SK-N-DZ (cell line): ENCODE results near the gene NR2F2.
"Not testable (repeated sequence)": the region's sequence is repeated elsewhere in the genome, so short reads cannot be mapped to it uniquely, and the experiment has no call there.

Experiments used
- DNase-seq: peaks from one replicate; pipeline ENCODE4 v3.0.0-alpha.2; 2015; ENCODE audit warnings: low spot score

The NR2F2 gene

GRCh38 chr15:96365781-96366525 is 35.5 kb downstream of the NR2F2 start:
- no peak for DNase-seq

- DNase-seq: no peak
These were observed 36.0 kb downstream of the NR2F2 start for GRCh38 chr15:96366526-96366877.

GRCh38 chr15:96367311-96368200 is 37.1 kb downstream of the NR2F2 start:
- DNase-seq: no peak

GRCh38 chr15:96369351-96369750 is 38.9 kb downstream of the NR2F2 start:
- DNase-seq: no peak

GRCh38 chr15:96369825-96370621 is 39.5 kb downstream of the NR2F2 start:
- no peak for DNase-seq

GRCh38 chr15:96372554-96372953 is 42.1 kb downstream of the NR2F2 start:
- DNase-seq: no peak

- no peak for DNase-seq
These were observed 44.0 kb downstream of the NR2F2 start for GRCh38 chr15:96374499-96374898.

- not testable (repeated sequence) for DNase-seq
These were observed 49.1 kb downstream of the NR2F2 start for GRCh38 chr15:96379592-96379991.

- no peak for DNase-seq
These were observed 51.0 kb downstream of the NR2F2 start for GRCh38 chr15:96381463-96381862.

- no peak for DNase-seq
These were observed 54.7 kb downstream of the NR2F2 start for GRCh38 chr15:96385195-96385594.

- DNase-seq: no peak
These were observed 58.2 kb downstream of the NR2F2 start for GRCh38 chr15:96388673-96389072.
